ENCODE measurements around the gene RSPH3.

DNA sequence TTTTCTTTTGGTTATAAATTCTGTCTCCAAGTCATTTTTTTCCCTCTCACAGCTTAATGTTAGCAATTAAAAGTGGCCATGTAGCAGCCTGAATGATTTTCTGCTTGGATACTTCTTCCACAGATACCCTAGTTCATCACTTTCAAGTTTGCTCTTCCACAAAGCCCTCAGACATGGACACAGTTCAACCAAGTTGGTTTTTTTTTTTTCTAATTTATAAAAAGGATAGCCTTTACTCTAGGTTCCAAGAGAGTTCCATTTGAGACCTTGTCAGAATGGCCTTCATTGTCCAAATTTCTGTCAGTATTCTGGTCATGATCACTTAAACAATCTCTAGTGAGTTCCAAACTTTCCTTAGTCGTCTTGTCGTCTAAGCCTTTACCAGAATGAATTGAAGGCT, 40.0 kb downstream of the RSPH3 start:
- TF ChIP-seq CTCF (IDR thresholded peaks at IDR 0.05; ENCODE audit: low read depth, low read length, poor library complexity, severe bottlenecking) (no peak), EZH2phosphoT487 (IDR thresholded peaks at IDR 0.05; ENCODE audit: borderline replicate concordance, low read length) (no peak)
